H9 (cell line): ENCODE data around the gene ADGRL3. TPM values are rescaled to one million over a fixed set of nuclear protein-coding genes. Genes with fewer than 3 reads are reported as not detected.

Experiments used
- DNase-seq: peaks from one replicate; pipeline ENCODE4 v3.0.0-alpha.2; 2017
- H2AFZ ChIP-seq: one replicate; pipeline ENCODE4 v1.6.1; 2013; ENCODE audit warnings: mild to moderate bottlenecking, low read length, control low read depth, moderate library complexity
- H2AK5ac ChIP-seq: 2 replicates; pipeline ENCODE4 v1.6.1; 2013; ENCODE audit warnings: low read length, control low read depth, mixed read lengths; ENCODE audit not compliant: insufficient read length
- H2BK120ac ChIP-seq: one replicate; pipeline ENCODE4 v1.6.1; 2013; ENCODE audit warnings: low read depth, mild to moderate bottlenecking, low read length, control low read depth, inconsistent platforms; ENCODE audit not compliant: poor library complexity, severe bottlenecking
- H2BK12ac ChIP-seq: 2 replicates; pipeline ENCODE4 v1.6.1; 2013; ENCODE audit warnings: low read length, control low read depth, mixed read lengths, low read depth; ENCODE audit not compliant: insufficient read length
- H2BK15ac ChIP-seq: 2 replicates; pipeline ENCODE4 v1.6.1; 2013; ENCODE audit warnings: low read depth, low read length, control low read depth
- H2BK20ac ChIP-seq: one replicate; pipeline ENCODE4 v1.6.1; 2013; ENCODE audit warnings: low read depth, mild to moderate bottlenecking, low read length, control low read depth, inconsistent platforms; ENCODE audit not compliant: poor library complexity, severe bottlenecking
- H2BK5ac ChIP-seq: 2 replicates; pipeline ENCODE4 v1.6.1; 2013; ENCODE audit warnings: low read length, control low read depth, mixed read lengths; ENCODE audit not compliant: insufficient read length
- H3K14ac ChIP-seq: 2 replicates; pipeline ENCODE4 v1.6.1; 2013; ENCODE audit warnings: low read length, control low read depth; ENCODE audit not compliant: insufficient read depth
- H3K18ac ChIP-seq: 2 replicates; pipeline ENCODE4 v1.6.1; 2013; ENCODE audit warnings: low read depth, mild to moderate bottlenecking, mixed read lengths, low read length, control low read depth; ENCODE audit not compliant: insufficient read length
- H3K23ac ChIP-seq: 2 replicates; pipeline ENCODE4 v1.6.1; 2013; ENCODE audit warnings: low read length, control low read depth, mixed read lengths, low read depth; ENCODE audit not compliant: insufficient read length
- H3K23me2 ChIP-seq: 2 replicates; pipeline ENCODE4 v1.6.1; 2013; ENCODE audit warnings: low read depth, mild to moderate bottlenecking, mixed read lengths, low read length, control low read depth; ENCODE audit not compliant: insufficient read length, poor library complexity, severe bottlenecking
- H3K27ac ChIP-seq: 2 replicates; pipeline ENCODE4 v1.5.1; 2013; ENCODE audit warnings: low read length, control low read depth, mixed read lengths, low read depth; ENCODE audit not compliant: insufficient read length
- H3K27me3 ChIP-seq: 2 replicates; pipeline ENCODE4 v1.6.1; 2013; ENCODE audit warnings: low read length, control low read depth, inconsistent platforms; ENCODE audit not compliant: insufficient read depth
- H3K4ac ChIP-seq: 2 replicates; pipeline ENCODE4 v1.6.1; 2013; ENCODE audit warnings: low read depth, mild to moderate bottlenecking, control low read depth, inconsistent platforms, low read length, moderate library complexity
- H3K4me1 ChIP-seq: 2 replicates; pipeline ENCODE4 v1.6.1; 2013; ENCODE audit warnings: low read length, control low read depth, inconsistent platforms; ENCODE audit not compliant: insufficient read depth
- H3K4me2 ChIP-seq: 2 replicates; pipeline ENCODE4 v1.6.1; 2013; ENCODE audit warnings: low read length, control low read depth, mixed read lengths; ENCODE audit not compliant: insufficient read length, insufficient read depth
- H3K56ac ChIP-seq: 2 replicates; pipeline ENCODE4 v1.6.1; 2013; ENCODE audit warnings: low read depth, mild to moderate bottlenecking, mixed read lengths, low read length, control low read depth; ENCODE audit not compliant: insufficient read length
- H3K79me1 ChIP-seq: 2 replicates; pipeline ENCODE4 v1.6.1; 2013; ENCODE audit warnings: low read depth, mild to moderate bottlenecking, moderate library complexity, low read length, control low read depth, inconsistent platforms; ENCODE audit not compliant: insufficient read depth, poor library complexity, severe bottlenecking
- H3K79me2 ChIP-seq: 2 replicates; pipeline ENCODE4 v1.6.1; 2013; ENCODE audit warnings: low read length, control low read depth, inconsistent platforms; ENCODE audit not compliant: insufficient read depth
- H3K9ac ChIP-seq: 2 replicates; pipeline ENCODE4 v1.6.1; 2013; ENCODE audit warnings: low read length, control low read depth, mixed read lengths; ENCODE audit not compliant: insufficient read length; ENCODE audit errors: extremely low read depth
- H3K9me3 ChIP-seq: one replicate; pipeline ENCODE4 v1.6.1; 2013; ENCODE audit warnings: low read depth, low read length, inconsistent platforms; ENCODE audit not compliant: control insufficient read depth
- H3T11ph ChIP-seq: one replicate; pipeline ENCODE4 v1.6.1; 2013; ENCODE audit warnings: mild to moderate bottlenecking, low read length, control low read depth, inconsistent platforms
- H4K20me1 ChIP-seq: one replicate; pipeline ENCODE4 v1.6.1; 2013; ENCODE audit not compliant: control insufficient read depth, insufficient read length, insufficient read depth
- H4K5ac ChIP-seq: 2 replicates; pipeline ENCODE4 v1.6.1; 2013; ENCODE audit warnings: low read depth, mild to moderate bottlenecking, mixed read lengths, low read length, control low read depth; ENCODE audit not compliant: insufficient read length
- H4K8ac ChIP-seq: replicated peaks from 2 replicates; pipeline ENCODE4 v1.6.1; 2013; ENCODE audit warnings: low read length, control low read depth, mixed read lengths, low read depth; ENCODE audit not compliant: insufficient read length
- H4K91ac ChIP-seq: 2 replicates; pipeline ENCODE4 v1.6.1; 2013; ENCODE audit warnings: low read depth, mild to moderate bottlenecking, moderate library complexity, mixed read lengths, low read length, control low read depth; ENCODE audit not compliant: insufficient read length
- H3K27ac Mint-ChIP-seq, 3 experiments: 2 replicates in 2 of 3; 3 replicates in 1 of 3; pipeline ENCODE4 v1.8.0; 2020 to 2021; ENCODE audit warnings: mixed read lengths in 3 of 3, mild to moderate bottlenecking in 1 of 3, moderate library complexity in 1 of 3
- H3K27me3 Mint-ChIP-seq: 2 replicates; pipeline ENCODE4 v1.8.0; 2021; ENCODE audit warnings: low read depth, mild to moderate bottlenecking, moderate library complexity, mixed read lengths
- H3K36me3 Mint-ChIP-seq, 3 experiments: 2 replicates in 2 of 3; 3 replicates in 1 of 3; pipeline ENCODE4 v1.8.0; 2020 to 2021; ENCODE audit warnings: low read depth in 3 of 3, mixed read lengths in 3 of 3; ENCODE audit not compliant: insufficient read depth in 1 of 3
- H3K4me1 Mint-ChIP-seq, 2 experiments: 2 replicates each; pipeline ENCODE4 v1.8.0; 2020; ENCODE audit warnings: mixed read lengths in 2 of 2
- H3K4me3 Mint-ChIP-seq, 2 experiments: 2 replicates in 1 of 2; 3 replicates in 1 of 2; pipeline ENCODE4 v1.8.0; 2020 to 2021; ENCODE audit warnings: mild to moderate bottlenecking in 2 of 2, mixed read lengths in 2 of 2, moderate library complexity in 1 of 2
- H3K9me3 Mint-ChIP-seq, 2 experiments: 2 replicates in 1 of 2; 3 replicates in 1 of 2; pipeline ENCODE4 v1.8.0; 2020; ENCODE audit warnings: mild to moderate bottlenecking in 2 of 2, mixed read lengths in 2 of 2, moderate library complexity in 1 of 2
- CTCF ChIP-seq: fragments of 200-600 bp; sonication (generic); conservative IDR thresholded peaks from 3 replicates; pipeline ENCODE4 v1.8.0; 2021; ENCODE audit warnings: antibody characterized with exemption, mild to moderate bottlenecking
- WGBS: extraction: QIAGEN DNeasy Blood & Tissue Kit; methylation state at CpG from one replicate; pipeline ENCODE4 v1.1.7; 2013; ENCODE audit warnings: missing lambda C conversion rate, low lambda C conversion rate, mixed read lengths; ENCODE audit not compliant: insufficient read length; ENCODE audit errors: extremely low coverage; 5-methylcytosine and 5-hydroxymethylcytosine counted together
- total RNA-seq: library from RNA; stranded (reverse); gene quantifications from 2 replicates; pipeline ENCODE4 v1.2.1, GENCODE V29; 2021

Gene ADGRL3
- total RNA-seq, 1 experiment from 2014 or later = 5.9 TPM

GRCh38 chr4:61194571-61194970 is 5.6 kb upstream of the ADGRL3 start:
- Histone ChIP-seq H3T11ph (no peak overlapping the region), H3K79me2 (0 out of 2 replicates have a peak, but pooled peaks cover 2% of the 10 kb centered on the region), H3K18ac (no peak overlapping the region), H3K27ac (no peak overlapping the region), H3K56ac (no peak overlapping the region), H4K8ac (no peak overlapping the region), H3K14ac (no peak overlapping the region), H4K91ac (no peak overlapping the region), H2BK15ac (no peak overlapping the region), H3K4me1 (no peaks in the 10 kb centered on the region; the same call in 1 of the 2 replicates), H3K9me3 (no peaks in the 10 kb centered on the region), H3K23me2 (no peaks in the 10 kb centered on the region), H2AFZ (no peak overlapping the region), H2BK120ac (no peak overlapping the region), H2AK5ac (no peak overlapping the region), H3K79me1 (no peaks in the 10 kb centered on the region), H4K5ac (no peak overlapping the region), H3K4ac (no peak overlapping the region), H3K4me2 (no peak overlapping the region), H2BK12ac (no peak overlapping the region), H3K9ac (no peak overlapping the region), H2BK5ac (no peak overlapping the region), H4K20me1 (no peaks in the 10 kb centered on the region), H3K23ac (no peak overlapping the region), H3K27me3 (no peaks in the 10 kb centered on the region), H2BK20ac (no peak overlapping the region)
- Mint-ChIP-seq H3K36me3 (no peaks in the 10 kb centered on the region), H3K4me1 (peaks cover 11 to 13% of the 10 kb centered on the region in 2 experiments), H3K9me3 (no peaks in the 10 kb centered on the region; a peak in 1 of 5 replicates), H3K27ac (no peak overlapping the region), H3K4me3 (no peak overlapping the region), H3K27me3 (peaks cover 31% of the 10 kb centered on the region)
- WGBS = no CpG with 5 or more reads among the region's 1 CpG
- no peak for TF ChIP-seq CTCF
- no peak for DNase-seq
